Parietal lobe (tissue), 2 donors: ENCODE data around the gene RAB40C. TPM values are rescaled to one million over a fixed set of nuclear protein-coding genes. Genes with fewer than 3 reads are reported as not detected.

Source experiments
- small RNA-seq: library from RNA; depleted of rRNA; stranded (forward); fragments of <200 nt; gene quantifications from one replicate; pipeline ENCODE3, GENCODE V24; 2014; ENCODE audit warnings: low replicate concordance
- total RNA-seq: library from RNA; depleted of rRNA; stranded (reverse); fragments of >200 nt; gene quantifications from one replicate; pipeline ENCODE4 v1.2.3, GENCODE V29; 2014

The RAB40C gene
- total RNA-seq = 27.5 TPM

GRCh38 chr16:589658-590187, at the start of gene RAB40C:
Gene RAB40C, plus strand, starts transcription at chr16:590066. Its CDS starts 226 bp downstream, at chr16:590292.

GRCh38 chr16:560204-560700, 29.6 kb upstream of the RAB40C start, which contains the start of gene PRR35:
Gene PRR35, plus strand, starts transcription at chr16:560394. Its CDS starts 2,901 bp downstream, at chr16:563295.

DNA sequence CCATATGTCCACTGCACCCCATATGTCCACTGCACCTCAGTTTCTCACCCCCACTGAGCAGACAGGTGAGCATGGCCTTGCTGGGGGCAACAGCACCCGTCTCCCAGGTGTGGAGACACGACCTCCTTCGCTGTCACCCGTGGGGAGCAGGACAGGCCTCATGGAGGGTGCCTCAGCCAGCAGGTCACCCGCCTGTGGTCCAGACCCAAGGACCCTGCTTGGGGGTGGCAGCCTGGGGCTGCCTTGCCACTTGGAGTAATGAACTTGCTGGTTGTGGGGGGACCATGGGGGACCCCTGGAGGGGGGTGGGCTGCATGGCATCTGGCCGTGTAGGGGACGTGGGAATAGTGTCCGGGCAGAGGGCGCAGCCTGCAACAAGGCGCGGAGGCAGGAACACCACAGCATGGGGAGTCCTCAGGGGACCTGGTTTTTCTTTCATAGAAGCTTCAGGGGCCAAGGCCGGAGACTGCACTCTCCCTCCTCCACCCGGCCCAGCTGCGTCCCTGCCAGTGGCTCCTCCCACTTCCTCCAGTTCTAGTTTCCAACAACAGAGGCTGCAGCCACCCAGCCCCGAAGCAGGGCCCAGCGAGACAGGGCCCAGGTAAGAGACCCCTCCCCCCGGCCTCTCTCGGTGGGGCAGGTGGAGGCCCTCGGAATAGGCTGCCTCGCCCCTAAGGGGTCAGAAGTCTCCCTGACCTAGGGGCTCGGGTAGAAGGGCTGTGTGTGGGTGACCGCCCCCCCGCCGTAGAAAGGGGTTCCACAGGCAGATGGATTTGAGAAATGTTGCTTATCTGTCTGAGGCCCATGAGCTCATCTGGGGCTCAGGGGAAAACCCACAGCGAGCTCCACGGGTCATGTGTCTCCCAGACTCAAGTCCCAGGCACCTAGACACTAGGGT, 23.1 kb upstream of the RAB40C start, which contains the start of gene NHLRC4:
NHLRC4 (plus strand) TSS at position 531 of the 898 bp plus-strand sequence. CDS start 1,043 bp downstream, outside the sequence.

GRCh38 chr16:569445-570254, 20.2 kb upstream of the RAB40C start, which contains the start of gene PIGQ:
Gene PIGQ, plus strand, starts transcription at chr16:569968. Its CDS starts 4,107 bp downstream, at chr16:574075.

GRCh38 chr16:630815-631405, 41.0 kb downstream of the RAB40C start, which contains the start of gene WFIKKN1:
Gene WFIKKN1, plus strand, starts transcription at chr16:630985. Its CDS starts 269 bp downstream, at chr16:631254.

DNA sequence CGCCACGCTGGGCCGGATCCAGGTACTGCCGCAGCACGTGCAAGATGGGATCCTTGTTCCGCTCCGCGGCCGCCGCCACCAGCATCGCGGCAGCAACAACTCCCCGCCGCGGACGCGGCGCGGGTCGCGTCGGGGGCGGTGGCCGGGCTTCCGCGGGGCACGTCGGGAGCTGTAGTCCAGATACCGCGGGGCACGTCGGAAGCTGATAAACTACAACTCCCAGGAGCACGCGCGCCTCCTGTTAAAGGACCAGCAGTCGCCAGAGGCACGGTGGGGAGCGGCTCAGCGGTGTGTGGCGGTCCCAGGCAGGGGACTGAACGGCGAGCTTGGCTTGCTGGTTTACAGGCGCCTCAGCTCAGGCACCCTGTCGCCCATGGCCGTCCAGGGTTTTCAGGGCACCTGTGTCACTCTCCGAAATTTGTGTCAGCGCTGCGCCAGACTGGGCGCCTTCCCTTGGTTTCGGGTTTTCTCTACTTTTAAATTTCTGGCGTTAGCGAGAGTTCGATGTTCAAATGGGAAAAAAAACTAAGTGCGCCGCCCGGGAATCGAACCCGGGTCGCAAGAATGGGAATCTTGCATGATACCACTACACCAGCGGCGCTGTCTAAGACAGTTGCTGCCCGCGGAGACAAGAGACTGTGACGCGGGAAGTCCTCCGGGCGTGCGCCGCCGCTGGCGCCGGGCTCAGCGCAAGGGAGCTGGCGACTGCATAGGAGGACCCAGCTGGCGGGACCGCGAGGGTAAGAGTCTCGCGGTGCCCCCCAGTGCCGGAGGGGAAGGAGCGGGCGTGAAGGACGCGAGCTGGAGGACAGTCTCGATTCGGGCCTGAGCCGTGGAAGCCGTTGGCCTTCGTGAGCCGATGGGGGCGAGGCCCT, 46.6 kb downstream of the RAB40C start, which contains the start of gene METTL26:
METTL26 (minus strand) TSS at position 100 of the 875 bp plus-strand sequence; CDS start at position 85, 15 bp downstream.

DNA sequence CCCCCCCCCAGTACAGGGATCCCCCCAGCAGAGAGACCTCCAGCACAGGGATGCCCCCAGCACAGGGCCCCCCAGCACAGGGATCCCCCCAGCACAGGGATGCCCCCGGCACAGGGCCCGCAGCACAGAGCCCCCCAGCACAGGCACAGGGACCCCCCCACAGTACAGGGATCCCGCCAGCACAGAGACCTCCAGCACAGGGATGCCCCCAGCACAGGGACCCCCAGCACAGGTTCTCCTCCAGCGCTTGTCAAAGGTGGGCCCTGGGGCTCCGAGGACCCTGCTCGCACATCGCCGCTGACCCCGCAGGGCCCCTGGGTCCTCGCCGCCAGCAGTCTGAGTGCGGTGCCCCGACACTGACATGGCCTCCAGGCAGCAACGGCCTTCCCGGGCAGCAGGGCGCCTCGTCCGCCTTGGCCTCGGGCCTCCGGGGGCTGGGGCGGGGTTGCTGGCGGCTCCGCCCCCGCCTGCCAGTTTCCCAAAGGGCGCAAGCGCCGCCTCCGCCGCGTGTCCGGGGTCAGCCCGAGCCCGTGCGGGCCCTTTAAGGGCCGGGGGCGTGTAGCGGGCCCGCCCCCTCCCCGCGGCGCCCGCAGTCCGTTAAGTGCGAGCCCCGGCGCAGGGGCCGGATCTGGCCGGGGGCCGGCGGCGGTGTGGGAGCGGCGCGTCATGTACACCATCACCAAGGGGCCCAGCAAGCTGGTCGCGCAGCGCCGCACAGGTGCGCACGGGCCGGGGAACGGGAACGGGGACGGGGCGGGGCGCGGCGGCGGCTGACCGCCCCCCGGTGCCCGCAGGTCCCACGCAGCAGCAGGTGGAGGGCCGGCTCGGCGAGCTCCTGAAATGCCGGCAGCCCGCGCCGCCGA, 51.7 kb downstream of the RAB40C start, which contains the start of gene MCRIP2:
MCRIP2 (plus strand) TSS at position 503 of the 863 bp plus-strand sequence; CDS start at position 667, 164 bp downstream.

DNA sequence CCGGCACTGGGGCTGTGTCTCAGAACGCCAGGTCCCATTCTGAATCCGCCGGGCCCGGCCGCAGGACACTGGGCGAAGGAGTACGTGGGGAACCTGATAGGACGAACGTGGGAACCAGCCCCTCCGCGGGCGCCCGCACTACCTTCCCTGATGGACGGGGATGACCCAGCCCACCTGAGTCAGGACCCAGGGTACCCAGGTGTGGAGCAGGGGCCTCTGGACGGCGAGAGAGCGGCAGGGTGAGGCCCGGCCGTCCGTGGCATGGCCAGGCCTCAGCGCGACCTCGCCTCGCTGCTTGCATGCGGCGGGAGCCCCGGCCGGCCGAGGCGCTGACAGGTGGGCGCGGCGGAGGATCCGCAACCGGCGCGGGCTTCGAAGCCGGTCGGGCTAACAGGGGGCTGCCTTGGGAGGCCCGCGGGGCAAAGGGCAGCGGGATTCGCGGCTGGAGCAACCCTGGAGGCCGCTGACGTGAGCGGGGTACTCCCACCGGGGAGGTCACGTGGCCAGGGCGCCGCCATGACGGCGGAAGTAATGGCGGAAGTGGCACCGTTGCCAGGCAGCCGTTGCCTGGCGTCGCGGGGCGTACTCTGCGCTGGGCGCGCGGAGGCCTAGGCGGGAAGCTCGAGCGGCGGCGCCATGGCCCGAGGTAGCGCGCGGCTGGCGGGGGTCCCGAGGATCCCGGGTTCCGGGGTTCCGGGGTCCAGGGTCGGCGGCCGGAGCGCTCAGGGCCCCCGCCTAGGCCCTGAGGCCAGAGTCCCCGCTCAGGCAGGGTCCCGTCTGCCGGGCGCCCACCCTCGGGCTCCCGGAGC, 59.1 kb downstream of the RAB40C start, which contains the start of gene WDR90:
WDR90 (plus strand) TSS at position 585 of the 809 bp plus-strand sequence; CDS start at position 637, 52 bp downstream.

GRCh38 chr16:667780-668518, 78.1 kb downstream of the RAB40C start, which contains the start of gene RHOT2:
Gene RHOT2, plus strand, starts transcription at chr16:668132. Its CDS starts 68 bp downstream, at chr16:668200.

GRCh38 chr16:674968-675883, 85.4 kb downstream of the RAB40C start, which contains the start of gene RHBDL1:
Gene RHBDL1, plus strand, starts transcription at chr16:675671. Its CDS starts 120 bp downstream, at chr16:675791.

Small RNA genes within 50 kb of the gene (small RNA-seq; reads per million reads assigned to genes)
- gene MIR3176 = 0.52 reads per million, percentile 46 among the genes with 10 or more reads in this experiment
- not detected for gene Z98883.1

Other genes starting within 250 kb of the RAB40C start
- gene AXIN1, start 237.3 kb upstream of the RAB40C start, total RNA-seq = 27.2 TPM
- 26.6 TPM for gene MRPL28, start 219.5 kb upstream of the RAB40C start, total RNA-seq
- gene PGAP6, start 208.1 kb upstream of the RAB40C start, total RNA-seq = 25.4 TPM
- 25.7 TPM for gene NME4, start 192.9 kb upstream of the RAB40C start, total RNA-seq
- gene DECR2, start 188.2 kb upstream of the RAB40C start, total RNA-seq = 12.5 TPM
- 55.1 TPM for gene RAB11FIP3, start 164.4 kb upstream of the RAB40C start, total RNA-seq
- 20.7 TPM for gene CAPN15, start 62.4 kb upstream of the RAB40C start, total RNA-seq
- gene PRR35, start 29.7 kb upstream of the RAB40C start, total RNA-seq = not detected
- gene NHLRC4, start 23.1 kb upstream of the RAB40C start, total RNA-seq = 0.31 TPM
- gene PIGQ, start 20.1 kb upstream of the RAB40C start, total RNA-seq = 42.3 TPM
- gene WFIKKN1, start 40.9 kb downstream of the RAB40C start, total RNA-seq = 1.3 TPM
- 36.6 TPM for gene METTL26, start 46.2 kb downstream of the RAB40C start, total RNA-seq
- 8.1 TPM for gene MCRIP2, start 51.8 kb downstream of the RAB40C start, total RNA-seq
- gene WDR90, start 59.3 kb downstream of the RAB40C start, total RNA-seq = 26.9 TPM
- gene RHOT2, start 78.1 kb downstream of the RAB40C start, total RNA-seq = 55.1 TPM
- gene RHBDL1, start 85.6 kb downstream of the RAB40C start, total RNA-seq = 1.6 TPM
- gene STUB1, start 90.3 kb downstream of the RAB40C start, total RNA-seq = 60.1 TPM
- 23.2 TPM for gene JMJD8, start 94.3 kb downstream of the RAB40C start, total RNA-seq
- gene WDR24, start 100.3 kb downstream of the RAB40C start, total RNA-seq = 6.6 TPM
- gene FBXL16, start 115.7 kb downstream of the RAB40C start, total RNA-seq = 10.6 TPM
- gene METRN, start 125.1 kb downstream of the RAB40C start, total RNA-seq = 17.5 TPM
- gene ANTKMT, start 131.1 kb downstream of the RAB40C start, total RNA-seq = 21.0 TPM
- gene CCDC78, start 136.4 kb downstream of the RAB40C start, total RNA-seq = 7.5 TPM
- gene HAGHL, start 137.0 kb downstream of the RAB40C start, total RNA-seq = 10.6 TPM
- 84.2 TPM for gene CIAO3, start 150.9 kb downstream of the RAB40C start, total RNA-seq
- gene MSLN, start 170.7 kb downstream of the RAB40C start, total RNA-seq = not detected
- 15.3 TPM for gene RPUSD1, start 198.3 kb downstream of the RAB40C start, total RNA-seq
- 21.0 TPM for gene CHTF18, start 198.6 kb downstream of the RAB40C start, total RNA-seq
- not detected for gene GNG13, start 210.7 kb downstream of the RAB40C start, total RNA-seq